SK-N-SH (cell line): ENCODE results near the gene PPP1R14B. TPM values are rescaled to one million over a fixed set of nuclear protein-coding genes. Genes with fewer than 3 reads are reported as not detected.
A peak's percentile ranks its signal among the peaks of the same experiment; 100 is the strongest.

Experiments used
- CTCF ChIA-PET: fragments of 300-600, 350-600 bp; formaldehyde crosslinking; extraction: SDS; loops from one replicate; lab custom pipeline; 2021; lab: Yijun Ruan, JAX
- POLR2A ChIA-PET: fragments of 350-600 bp; sonication (Branson Sonifier 250); formaldehyde crosslinking; extraction: SDS; loops from one replicate; lab custom pipeline; 2020; ENCODE audit warnings: antibody characterized with exemption, inconsistent platforms; lab: Yijun Ruan, JAX
- DNase-seq: peaks from one replicate; pipeline ENCODE4 v3.0.0; 2012
- H2AFZ ChIP-seq: fragments of 200-600 bp; sonication (generic); 2 replicates; pipeline ENCODE4 v1.8.1; 2016; ENCODE audit warnings: antibody characterized with exemption, mild to moderate bottlenecking, low read depth
- H3F3A ChIP-seq: fragments of 200-600 bp; sonication (generic); replicated peaks from 2 replicates; pipeline ENCODE3; 2016; ENCODE audit warnings: antibody characterized with exemption, mild to moderate bottlenecking; ENCODE audit not compliant: insufficient read depth
- H3K27ac ChIP-seq, 2 experiments: fragments of 200-500 bp in 1 of 2; fragments of 200-600 bp in 1 of 2; sonication (Bioruptor generic) in 1 of 2; sonication (generic), shearing (Covaris generic) in 1 of 2; 2 replicates each; pipeline versions ENCODE4 v1.5.1 to v1.6.1; 2014 to 2016; ENCODE audit warnings: low read depth in 2 of 2, inconsistent platforms in 1 of 2, low read length in 1 of 2, mild to moderate bottlenecking in 1 of 2, mixed read lengths in 1 of 2
- H3K27me3 ChIP-seq: fragments of 200-600 bp; sonication (generic), shearing (Covaris generic); 2 replicates; pipeline ENCODE4 v1.6.1; 2016; ENCODE audit warnings: mixed run types; ENCODE audit not compliant: insufficient read depth
- H3K36me3 ChIP-seq, 2 experiments: fragments of 200-500 bp in 1 of 2; fragments of 200-600 bp in 1 of 2; sonication (Bioruptor generic) in 1 of 2; sonication (generic) in 1 of 2; replicated peaks in 1 of 2; 2 replicates each; pipeline versions ENCODE3 to v1.5.1; 2014 to 2016; ENCODE audit warnings: low read length in 1 of 2, mild to moderate bottlenecking in 1 of 2; ENCODE audit not compliant: insufficient read depth in 2 of 2, control insufficient read depth in 1 of 2
- H3K4me1 ChIP-seq, 2 experiments: fragments of 200-500 bp in 1 of 2; fragments of 200-600 bp in 1 of 2; sonication (Bioruptor generic) in 1 of 2; sonication (generic), shearing (Covaris generic) in 1 of 2; 2 replicates each; pipeline versions ENCODE4 v1.5.1 to v1.6.1; 2014 to 2016; ENCODE audit warnings: low read depth in 1 of 2, low read length in 1 of 2, mixed run types in 1 of 2; ENCODE audit not compliant: insufficient read depth in 2 of 2, control insufficient read depth in 1 of 2
- H3K4me2 ChIP-seq: fragments of 200-600 bp; sonication (generic), shearing (Covaris generic); 2 replicates; pipeline ENCODE4 v1.6.1; 2017; ENCODE audit warnings: mixed run types
- H3K4me3 ChIP-seq, 2 experiments: fragments of 200-500 bp in 1 of 2; fragments of 200-600 bp in 1 of 2; sonication (Bioruptor generic) in 1 of 2; sonication (generic), shearing (Covaris generic) in 1 of 2; 2 replicates each; pipeline versions ENCODE4 v1.5.1 to v1.8.1; 2014 to 2016; ENCODE audit warnings: low read depth in 2 of 2, inconsistent platforms in 1 of 2, low read length in 1 of 2, mild to moderate bottlenecking in 1 of 2, mixed read lengths in 1 of 2, moderate library complexity in 1 of 2
- H3K79me2 ChIP-seq: fragments of 200-600 bp; sonication (generic); 2 replicates; pipeline ENCODE4 v1.8.1; 2017; ENCODE audit warnings: mild to moderate bottlenecking; ENCODE audit not compliant: insufficient read depth
- H3K9ac ChIP-seq: fragments of 200-600 bp; sonication (generic); 2 replicates; pipeline ENCODE4 v1.6.1; 2017; ENCODE audit warnings: mixed run types
- H3K9me2 ChIP-seq: fragments of 200-600 bp; sonication (generic); 2 replicates; pipeline ENCODE4 v1.6.1; 2017; ENCODE audit warnings: mixed run types
- H3K9me3 ChIP-seq: fragments of 200-600 bp; sonication (generic); 2 replicates; pipeline ENCODE4 v1.6.1; 2017; ENCODE audit warnings: mixed run types, mild to moderate bottlenecking, moderate library complexity
- H4K20me1 ChIP-seq: fragments of 200-600 bp; sonication (generic); 2 replicates; pipeline ENCODE4 v1.6.1; 2017; ENCODE audit warnings: mild to moderate bottlenecking, mixed run types; ENCODE audit not compliant: insufficient read depth
- CTCF ChIP-seq: fragments of 200-600 bp; sonication (generic); IDR thresholded peaks from 2 replicates; pipeline ENCODE4 v1.6.1; 2017; ENCODE audit warnings: antibody characterized with exemption, mild to moderate bottlenecking, moderate library complexity
- GABPA ChIP-seq: IDR thresholded peaks from 2 replicates; pipeline ENCODE4 v1.4.0; 2012; ENCODE audit warnings: low read depth, mild to moderate bottlenecking
- GATA2 ChIP-seq: sonication (generic); formaldehyde crosslinking; IDR thresholded peaks from 2 replicates; pipeline ENCODE4 v1.5.0; 2020; ENCODE audit warnings: mild to moderate bottlenecking, missing genetic modification reagents
- IRF3 ChIP-seq: fragments of 150-350 bp; IDR thresholded peaks from 2 replicates; pipeline ENCODE4 v1.6.1; 2016; ENCODE audit warnings: mild to moderate bottlenecking, low read depth, low read length
- MEF2A ChIP-seq: IDR thresholded peaks from 2 replicates; pipeline ENCODE4 v1.4.0; 2012; ENCODE audit warnings: low read depth, borderline replicate concordance
- MXI1 ChIP-seq: IDR thresholded peaks from 2 replicates; pipeline ENCODE4 v1.6.1; 2012; ENCODE audit warnings: mild to moderate bottlenecking, low read depth, low read length, improper control_type of control experiment
- RAD21 ChIP-seq: IDR thresholded peaks from 2 replicates; pipeline ENCODE4 v1.6.1; 2012; ENCODE audit warnings: mild to moderate bottlenecking, low read length
- RFX5 ChIP-seq: IDR thresholded peaks from 2 replicates; pipeline ENCODE4 v1.6.1; 2012; ENCODE audit warnings: mild to moderate bottlenecking, improper control_type of control experiment, low read length
- RXRA ChIP-seq: IDR thresholded peaks from 2 replicates; pipeline ENCODE4 v1.4.0; 2012; ENCODE audit warnings: low read depth, mild to moderate bottlenecking, borderline replicate concordance
- SMC3 ChIP-seq: IDR thresholded peaks from 2 replicates; pipeline ENCODE4 v1.6.1; 2012; ENCODE audit warnings: low read depth, low read length, improper control_type of control experiment
- USF1 ChIP-seq: IDR thresholded peaks from 2 replicates; pipeline ENCODE4 v1.4.0; 2012; ENCODE audit warnings: low read depth, borderline replicate concordance
- YY1 ChIP-seq: IDR thresholded peaks from 2 replicates; pipeline ENCODE4 v1.4.0; 2012; ENCODE audit warnings: low read depth, mild to moderate bottlenecking
- WGBS: methylation state at CpG from one replicate; pipeline ENCODE4 v1.1.6; 2017; ENCODE audit warnings: low lambda C conversion rate; 5-methylcytosine and 5-hydroxymethylcytosine counted together
- polyA plus RNA-seq, 3 experiments: library from polyadenylated mRNA; depleted of rRNA; stranded (reverse); fragments of >200 nt; gene quantifications; 2 replicates each; pipeline ENCODE4 v1.2.3, GENCODE V29; 2012

Gene PPP1R14B
- polyA plus RNA-seq, 1 of the 3 experiments (the other 2 are of a cell fraction), result 523 TPM

DNA sequence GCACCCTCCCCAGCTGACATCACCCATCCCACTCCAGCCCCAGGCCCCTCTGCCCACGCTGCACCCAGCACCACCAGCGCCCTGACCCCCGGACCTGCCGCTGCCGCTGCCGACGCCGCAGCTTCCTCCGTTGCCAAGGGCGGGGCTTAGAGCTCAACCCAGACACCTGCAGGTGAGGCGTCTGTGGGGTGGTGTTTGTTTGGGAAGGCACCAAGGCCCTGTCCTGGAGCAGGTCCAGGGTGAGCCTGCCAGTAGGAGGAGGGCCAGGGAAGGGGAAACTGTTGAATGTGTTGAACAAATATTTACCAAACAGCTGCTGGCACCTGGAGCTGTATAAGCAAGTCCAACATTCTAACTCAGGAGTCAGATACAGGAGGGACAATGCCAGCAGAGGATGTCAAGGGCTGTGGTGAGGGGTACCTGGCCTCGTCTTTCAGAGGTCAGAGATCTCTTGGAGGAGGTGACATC, 9.2 kb downstream of the PPP1R14B start:
- no peaks in the 10 kb centered on the region for H3K9me3 ChIP-seq
- no peak overlapping the region for H3K27ac ChIP-seq
- no peak overlapping the region for H3K4me3 ChIP-seq
- H3K9me2 ChIP-seq, result no peaks in the 10 kb centered on the region
- no peaks in the 10 kb centered on the region for H3K27me3 ChIP-seq
- CTCF ChIA-PET, result interaction anchor here (1.4 to 1.6 kb wide), 3 partner anchors 15 to 66 kb away, joined by 3 to 8 read pairs (median 5); partner anchors contain the start of gene PLCB3
- POLR2A ChIA-PET, result interaction anchor here (2.2 kb wide), 1 partner anchor 11 kb away, joined by 5 read pairs; the partner anchor contains the start of genes NUDT22 and TRPT1
- no peak overlapping the region for H3K9ac ChIP-seq
- H3K4me1 ChIP-seq, result peaks cover 10 to 33% of the 10 kb centered on the region in 2 experiments; a peak in 2 of 4 replicates
- TF ChIP-seq RAD21 (no peak), USF1 (no peak), GABPA (no peak), CTCF (no peak), GATA2 (CRISPR knock-in tag) (no peak), MEF2A (no peak), YY1 (no peak)
- H4K20me1 ChIP-seq, result no peaks in the 10 kb centered on the region
- H2AFZ ChIP-seq, result no peak overlapping the region
- H3K36me3 ChIP-seq, result peaks cover 0 to 18% of the 10 kb centered on the region in 2 experiments
- 85% methylated on average over 12 of the region's 12 CpGs for WGBS
- DNase-seq, result no peak
- H3F3A ChIP-seq, result peaks cover 31% of the 10 kb centered on the region
- peaks cover 28% of the 10 kb centered on the region for H3K79me2 ChIP-seq
- H3K4me2 ChIP-seq, result no peak overlapping the region

DNA sequence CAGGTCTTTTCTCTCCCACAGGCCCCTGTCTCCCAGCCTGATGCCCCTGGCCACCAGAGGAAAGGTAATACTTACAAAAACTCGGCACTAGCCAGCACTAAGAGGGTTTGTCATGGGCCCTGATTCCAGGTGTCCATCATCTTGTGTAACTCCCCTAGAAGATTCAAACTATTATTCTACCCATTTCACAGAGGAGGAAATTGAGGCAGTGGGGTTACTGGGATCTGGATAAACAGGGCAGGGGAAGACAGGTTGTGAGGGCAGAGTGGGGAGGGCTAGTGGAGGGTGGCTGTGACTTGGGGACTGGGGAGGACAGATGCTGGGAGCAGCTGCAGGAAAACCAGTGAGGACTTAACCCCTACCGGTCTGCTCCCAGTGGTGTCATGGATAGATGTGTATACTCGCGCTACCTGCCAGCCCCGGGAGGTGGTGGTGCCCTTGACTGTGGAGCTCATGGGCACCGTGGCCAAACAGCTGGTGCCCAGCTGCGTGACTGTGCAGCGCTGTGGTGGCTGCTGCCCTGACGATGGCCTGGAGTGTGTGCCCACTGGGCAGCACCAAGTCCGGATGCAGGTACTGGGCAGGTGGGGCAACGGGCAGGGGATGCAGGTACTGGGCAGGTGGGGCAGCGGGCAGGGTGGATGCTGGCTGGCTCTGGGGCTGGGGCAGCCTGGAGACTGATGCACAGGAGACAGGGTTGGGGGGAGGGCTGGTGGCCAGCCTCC, 11.1 kb downstream of the PPP1R14B start:
- Histone ChIP-seq H3K9me2 (no peaks in the 10 kb centered on the region), H3K4me2 (peak overlapping the region; percentile 89), H2AFZ (no peak overlapping the region), H3K79me2 (peaks cover 19% of the 10 kb centered on the region), H3K27ac (peak overlapping the region in 1 of 2 experiments; percentile 83; a peak in 1 of 4 replicates), H3K9me3 (no peaks in the 10 kb centered on the region), H3K4me1 (peaks cover 16 to 47% of the 10 kb centered on the region in 2 experiments; a peak in 2 of 4 replicates), H3K36me3 (peaks cover 0 to 18% of the 10 kb centered on the region in 2 experiments), H3K27me3 (no peaks in the 10 kb centered on the region), H3F3A (peaks cover 37% of the 10 kb centered on the region), H3K4me3 (peak overlapping the region; percentile 63 to 66), H4K20me1 (no peaks in the 10 kb centered on the region), H3K9ac (peak overlapping the region; percentile 63)
- TF ChIP-seq RFX5, result no peak
- TF ChIP-seq RXRA, result no peak
- no peak for TF ChIP-seq MXI1
- TF ChIP-seq SMC3, result no peak
- no peak for TF ChIP-seq IRF3
- ChIA-PET POLR2A (interaction anchor here (1.2 kb wide), 1 partner anchor 35 kb away, joined by 4 read pairs; no protein-coding TSS in a partner anchor), CTCF (interaction anchor here (1.1 to 1.6 kb wide), 3 partner anchors 15 to 65 kb away, joined by 4 to 6 read pairs (median 5); partner anchors contain the start of gene PLCB3)
- no peak for DNase-seq
- WGBS, result 84% methylated on average over 12 of the region's 12 CpGs
